ENCODE measurements around the gene NEURL1B.

NEURL1B gene

GRCh38 chr5:172740428-172741205 lies 99.6 kb downstream of the NEURL1B start:
- no peak for TF ChIP-seq CTCF (IDR thresholded peaks at IDR 0.05; ENCODE audit: extremely low read depth, missing control alignments)
- DNase-seq (ENCODE audit: low spot score), result no peak
